LoVo (cell line): ENCODE measurements around the gene TMEM178A.
"Not testable (repeated sequence)": the region's sequence is repeated elsewhere in the genome, so short reads cannot be mapped to it uniquely, and the experiment has no call there.

Source experiments
- DNase-seq: peaks from one replicate; pipeline ENCODE4 v3.0.0-alpha.2; 2016; ENCODE audit warnings: low spot score

TMEM178A gene

GRCh38 chr2:39648580-39648979 lies 17.1 kb upstream of the TMEM178A start:
- DNase-seq: no peak

- no peak for DNase-seq
These were observed 16.2 kb upstream of the TMEM178A start for GRCh38 chr2:39649511-39649910.

GRCh38 chr2:39650468-39650867 lies 15.2 kb upstream of the TMEM178A start:
- DNase-seq: no peak

GRCh38 chr2:39656215-39656614 lies 9.5 kb upstream of the TMEM178A start:
- not testable (repeated sequence) for DNase-seq

GRCh38 chr2:39657287-39657937 lies 8.3 kb upstream of the TMEM178A start:
- DNase-seq: no peak

GRCh38 chr2:39658371-39658770 lies 7.3 kb upstream of the TMEM178A start:
- DNase-seq: no peak

GRCh38 chr2:39659765-39660611 lies 5.7 kb upstream of the TMEM178A start:
- DNase-seq: no peak

- no peak for DNase-seq
These were observed 5.0 kb upstream of the TMEM178A start for GRCh38 chr2:39660612-39661236.

- DNase-seq: no peak
These were observed 3.9 kb upstream of the TMEM178A start for GRCh38 chr2:39661826-39662225.

- DNase-seq: no peak
These were observed 2.4 kb upstream of the TMEM178A start for GRCh38 chr2:39663187-39663930.

GRCh38 chr2:39664232-39664887 lies 1.4 kb upstream of the TMEM178A start:
- DNase-seq: no peak

- no peak for DNase-seq
These were observed 677 bp upstream of the TMEM178A start for GRCh38 chr2:39664888-39665591.

GRCh38 chr2:39666491-39667101 lies 879 bp downstream of the TMEM178A start:
- no peak for DNase-seq

- DNase-seq: no peak
These were observed 1.6 kb downstream of the TMEM178A start for GRCh38 chr2:39667104-39667885.

- DNase-seq: no peak
These were observed 2.2 kb downstream of the TMEM178A start for GRCh38 chr2:39667886-39668276.

- no peak for DNase-seq
These were observed 2.9 kb downstream of the TMEM178A start for GRCh38 chr2:39668576-39669080.

- no peak for DNase-seq
These were observed 5.9 kb downstream of the TMEM178A start for GRCh38 chr2:39671604-39672003.

- DNase-seq: no peak
These were observed 7.3 kb downstream of the TMEM178A start for GRCh38 chr2:39673018-39673417.

- DNase-seq: no peak
These were observed 10.6 kb downstream of the TMEM178A start for GRCh38 chr2:39676342-39676741.

- DNase-seq: no peak
These were observed 12.5 kb downstream of the TMEM178A start for GRCh38 chr2:39678170-39678569.
